Stimulated activated CD8-positive, alpha-beta memory T cell treated with anti-CD3 and anti-CD28 coated beads, Interleukin-2, amount 100 ng/mL, for 48 hours (primary cell): Measurements from ENCODE around the gene AKR1A1.
"Not testable (repeated sequence)": the region's sequence is repeated elsewhere in the genome, so short reads cannot be mapped to it uniquely, and the experiment has no call there.

Experiments used
- DNase-seq, 2 donors: peaks; one replicate each; pipeline ENCODE4 v3.0.0-alpha.2; 2020; ENCODE audit warnings: low read depth in 2 of 2

AKR1A1 gene

DNA sequence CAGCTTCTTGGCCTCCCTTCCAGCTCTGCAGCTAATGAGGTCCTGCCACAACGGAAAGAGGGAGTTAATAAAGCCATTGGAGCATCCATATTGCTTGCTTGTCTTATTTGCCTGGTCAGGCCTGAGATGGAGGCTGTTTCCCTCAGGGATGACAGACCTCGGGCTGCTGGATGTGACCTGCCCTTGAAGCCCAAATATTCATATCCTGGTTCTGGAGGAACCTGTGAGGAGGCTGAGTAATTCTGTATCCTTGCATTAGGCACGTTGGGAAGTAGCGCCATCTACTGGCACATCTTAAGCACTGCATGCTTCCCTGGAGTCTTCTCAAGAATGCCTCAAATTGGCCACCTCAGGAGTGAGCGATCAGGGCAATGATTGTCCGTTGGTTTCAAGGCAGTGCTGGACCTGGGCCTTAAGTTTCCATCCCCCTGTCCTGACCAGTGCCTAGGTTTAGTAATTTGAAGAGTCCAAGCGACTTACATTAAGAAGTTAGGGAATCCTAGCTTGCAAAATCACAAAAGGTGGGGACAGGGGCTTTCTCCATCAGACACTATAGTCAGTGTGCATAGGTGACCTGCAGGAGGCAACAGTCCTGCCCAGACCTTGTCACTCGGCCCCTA, 19.4 kb downstream of the AKR1A1 start:
- DNase-seq = peak; percentile 27 to 51

DNA sequence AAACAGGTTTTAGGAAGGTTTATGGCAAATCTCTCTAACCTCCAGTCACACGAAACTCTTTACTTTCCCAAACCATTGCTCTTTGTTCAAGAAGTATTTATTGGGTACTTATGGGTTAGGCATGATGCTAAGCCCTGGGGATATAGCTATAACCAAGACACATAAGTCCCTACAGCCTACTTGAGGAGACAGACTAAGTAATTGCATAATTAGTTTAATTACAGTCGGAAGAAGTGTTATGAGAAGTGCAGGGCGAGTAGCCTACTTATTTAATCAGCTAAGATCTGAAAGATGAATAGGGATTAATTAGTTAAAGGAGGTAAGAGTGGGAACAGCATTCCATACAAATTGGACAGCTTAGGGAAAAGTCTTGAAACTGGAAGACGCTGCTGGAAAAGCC, 20.0 kb downstream of the AKR1A1 start:
- no peak for DNase-seq

DNA sequence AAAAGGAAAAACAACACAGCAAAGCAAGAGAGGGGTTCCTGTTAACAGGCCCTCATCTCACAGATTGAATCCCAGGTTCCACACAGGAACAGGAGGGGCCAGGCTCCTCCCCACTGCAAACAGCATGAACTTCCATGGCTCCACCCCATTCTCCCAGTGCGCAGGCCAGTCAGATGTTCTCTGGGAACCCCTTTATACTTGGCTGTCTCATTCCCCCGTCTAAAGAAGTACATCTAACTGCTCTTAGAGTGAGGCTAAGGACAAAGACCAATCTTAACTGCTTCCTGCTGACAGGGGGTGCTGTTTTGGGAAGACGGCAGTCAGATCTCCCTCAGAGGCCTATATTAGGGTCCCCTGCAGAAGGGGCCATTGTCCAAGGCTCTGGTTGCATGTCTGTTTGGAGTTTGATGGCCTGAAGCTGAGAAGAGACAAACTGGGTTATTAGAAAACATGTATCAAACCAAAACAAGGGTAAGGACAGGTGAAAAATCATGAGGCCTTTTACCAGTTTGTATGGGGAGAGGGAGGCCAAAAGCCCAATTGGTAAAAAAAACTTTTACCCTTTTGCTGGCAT, 22.7 kb downstream of the AKR1A1 start:
- DNase-seq = no peak

DNA sequence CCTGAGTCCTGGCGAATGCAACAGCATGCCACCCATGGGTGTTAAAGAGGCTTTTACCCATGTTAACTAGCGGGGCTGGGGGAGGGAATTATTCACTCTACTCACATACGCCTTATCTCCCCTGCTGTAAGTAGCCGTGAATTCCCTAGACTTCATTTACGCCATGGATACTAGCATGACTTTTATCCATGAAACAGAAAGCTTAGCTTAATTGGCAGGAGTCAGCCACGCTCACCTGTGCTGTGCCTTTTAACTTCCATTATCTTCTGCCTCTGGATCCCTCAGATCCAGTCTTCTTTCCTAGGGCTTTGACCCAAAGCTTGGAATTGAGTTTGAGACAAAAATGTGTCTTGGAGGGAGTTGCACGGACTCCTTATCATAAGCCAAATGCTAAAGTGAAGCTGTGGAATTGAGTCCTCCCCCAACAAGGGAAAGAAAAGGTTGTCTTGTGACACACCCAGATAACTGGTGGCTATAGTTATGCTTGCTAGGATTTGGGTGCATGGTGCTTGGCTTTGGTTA, 23.5 kb downstream of the AKR1A1 start:
- DNase-seq = no peak

DNA sequence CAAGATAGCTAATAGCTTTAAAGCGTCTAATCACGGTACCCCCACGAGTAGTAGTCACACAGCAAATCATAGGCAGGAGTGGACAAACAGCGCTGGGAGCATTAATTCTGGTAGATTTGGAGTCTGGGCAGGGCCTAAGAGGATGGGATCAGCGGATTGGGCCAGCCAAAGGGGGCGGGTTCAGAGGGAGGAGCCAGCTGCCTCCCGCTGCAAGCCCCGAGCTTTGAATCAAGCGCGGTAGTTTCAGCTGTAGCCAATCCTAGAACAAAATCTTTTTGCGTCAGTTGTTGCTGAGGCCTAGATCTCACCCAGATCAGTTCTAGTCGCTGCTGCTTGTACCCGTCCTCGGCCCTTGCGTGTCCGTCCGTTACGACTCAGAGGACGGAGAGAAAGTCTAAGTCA, 32.6 kb downstream of the AKR1A1 start:
- peak; percentile 84 to 88 for DNase-seq

DNA sequence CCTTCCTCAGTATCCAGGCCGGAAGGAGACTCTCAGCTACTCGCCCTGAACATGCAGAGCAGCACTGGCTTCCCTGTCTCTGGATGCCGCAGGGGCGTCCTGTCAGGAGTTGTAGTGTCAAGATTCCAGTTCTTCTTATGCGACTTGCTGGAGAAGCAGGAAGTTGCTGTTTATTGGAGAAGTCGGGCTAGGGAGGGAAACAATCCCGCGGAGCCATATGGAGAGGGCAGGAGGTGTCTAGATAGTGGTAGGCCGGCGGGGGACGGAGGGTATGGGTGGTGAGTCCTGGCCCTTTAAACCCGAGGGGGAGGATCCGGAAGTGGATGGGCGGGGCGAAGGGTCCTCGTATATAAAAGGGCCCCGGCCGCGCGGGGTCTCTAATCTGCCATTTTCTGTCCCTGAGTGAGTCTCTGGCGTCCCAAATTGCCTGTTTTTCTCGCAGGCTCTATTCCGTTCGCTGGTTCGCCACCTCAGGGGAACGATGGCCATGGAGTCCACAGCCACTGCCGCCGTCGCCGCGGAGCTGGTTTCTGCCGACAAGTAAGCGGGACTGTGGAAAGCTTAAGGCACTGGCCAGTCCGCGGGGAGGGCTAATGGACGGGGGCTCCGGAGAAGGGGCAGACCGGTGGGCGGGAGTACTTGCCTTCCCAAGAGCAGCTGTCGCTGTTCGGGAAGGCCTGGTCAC, 33.2 kb downstream of the AKR1A1 start, which contains the start of gene NASP:
Gene NASP (plus strand): TSS at position 376 of the 685 bp plus-strand sequence. CDS start 106 bp downstream, at position 482.
- DNase-seq = peak; percentile 82 to 91

DNA sequence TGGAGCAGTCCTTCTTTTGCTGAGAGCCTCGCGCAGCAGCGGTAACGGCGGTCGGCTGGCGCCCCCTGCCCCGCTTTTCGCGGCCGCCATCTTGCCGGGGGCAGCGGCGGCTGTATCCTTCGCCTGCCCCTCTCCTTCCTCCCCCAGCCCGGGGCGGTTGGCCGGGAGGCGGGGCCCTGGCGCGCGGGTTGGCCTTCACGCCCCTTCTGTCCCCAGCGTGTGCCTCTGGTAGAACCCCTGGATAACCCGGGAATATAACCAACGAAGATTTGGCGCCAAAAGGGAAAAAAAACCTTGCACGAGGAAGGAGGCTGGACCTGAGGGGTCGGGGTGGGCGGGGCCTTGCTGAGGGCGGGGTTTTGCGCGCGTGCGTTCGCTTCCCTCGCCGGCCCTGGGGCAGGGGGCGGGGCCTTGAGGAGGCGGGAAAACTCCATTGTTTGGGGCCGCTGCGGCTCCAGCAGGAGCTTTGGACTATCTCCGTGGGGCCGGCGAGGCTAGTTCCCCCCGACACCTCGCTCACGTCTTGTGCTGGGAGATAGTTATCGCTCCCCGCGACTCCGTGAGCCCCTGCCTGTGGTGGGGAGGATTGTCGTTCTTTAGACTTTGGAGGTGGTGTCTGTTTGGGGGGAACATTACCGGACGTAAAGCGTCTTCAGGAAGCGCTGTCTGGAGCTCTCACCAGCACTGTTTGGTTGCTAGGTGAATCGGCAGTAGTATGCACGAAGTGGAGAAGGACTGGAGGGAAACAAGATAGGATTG, 33.9 kb downstream of the AKR1A1 start:
- DNase-seq = peak; percentile 83 to 85

DNA sequence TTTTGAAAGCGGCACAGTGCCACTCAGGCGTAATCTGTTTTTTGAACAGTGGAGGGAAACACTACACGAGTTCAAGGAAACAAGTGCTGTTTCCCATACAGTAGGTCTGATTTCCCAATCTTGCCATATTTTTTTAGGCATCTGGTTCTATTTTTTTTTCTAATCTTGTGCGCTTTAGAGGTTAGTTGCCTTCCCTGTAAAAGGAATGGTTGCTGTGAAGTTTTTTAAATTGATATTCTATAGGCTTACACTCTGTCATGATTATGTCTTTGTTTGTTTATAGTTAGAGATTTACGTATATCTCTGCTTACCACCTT, 34.4 kb downstream of the AKR1A1 start:
- DNase-seq = no peak

DNA sequence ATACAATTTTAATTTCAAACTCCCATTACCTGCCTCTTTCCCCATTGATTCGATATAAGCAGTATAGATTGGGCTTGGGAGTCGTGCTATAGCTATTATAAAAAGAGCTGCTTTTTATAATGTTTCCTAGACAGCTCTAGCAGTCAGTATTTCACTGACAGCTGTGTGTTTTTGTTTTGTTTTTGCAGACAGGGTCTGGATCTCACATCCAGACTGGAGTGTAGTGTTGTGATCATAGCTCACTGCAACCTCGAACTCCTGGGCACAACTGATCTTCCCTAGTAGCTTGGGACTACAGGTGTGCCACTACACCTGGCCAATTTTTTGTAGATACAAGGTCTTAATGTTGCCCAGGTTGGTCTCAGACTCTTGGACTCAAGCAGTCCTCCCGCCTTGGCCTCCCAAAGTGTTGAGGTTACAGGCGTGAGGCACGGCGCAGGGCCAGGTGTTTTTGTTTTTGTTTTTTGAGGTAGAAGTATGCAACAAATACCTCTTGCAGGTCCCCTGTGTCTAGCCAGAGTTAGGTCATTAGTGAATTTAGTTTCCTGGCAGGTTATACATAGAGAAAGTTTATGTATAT, 35.0 kb downstream of the AKR1A1 start:
- no peak for DNase-seq

DNA sequence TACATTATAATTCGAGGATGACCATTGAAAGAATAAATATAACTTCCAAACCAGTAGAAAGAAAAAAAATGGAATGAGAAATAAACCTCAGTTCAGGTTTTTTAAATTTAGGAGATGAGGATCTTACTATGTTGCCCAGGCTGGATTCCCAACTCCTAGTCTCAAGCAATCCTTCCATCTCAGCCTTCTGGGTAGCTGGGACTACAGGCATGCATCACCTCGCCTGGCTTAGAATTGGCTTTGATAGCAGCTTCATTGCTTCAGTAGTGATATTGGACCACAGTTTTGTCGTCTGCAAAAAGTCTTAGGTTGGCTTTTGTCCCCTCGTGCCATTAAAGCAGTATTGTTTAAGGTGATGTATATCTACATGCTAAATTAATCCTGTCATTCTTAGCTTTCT, 36.1 kb downstream of the AKR1A1 start:
- DNase-seq = no peak

DNA sequence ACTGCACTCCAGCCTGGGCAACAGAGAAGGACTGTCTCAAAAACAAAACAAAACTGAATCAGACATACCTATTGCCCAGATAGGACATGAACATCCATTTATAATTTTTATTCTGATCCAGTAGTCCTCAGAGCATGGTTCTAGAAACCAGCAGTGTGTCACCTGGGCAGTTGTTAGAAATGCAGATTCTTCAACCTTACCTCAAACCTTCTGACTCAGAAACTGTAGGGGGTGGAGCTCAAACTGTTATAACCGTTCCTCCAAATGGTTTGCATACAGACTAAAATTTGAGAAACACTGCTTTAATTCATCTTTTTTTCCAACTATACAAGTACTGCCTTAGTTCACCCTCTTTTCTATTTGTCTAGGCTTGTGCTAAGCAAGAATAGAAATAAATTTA, 39.2 kb downstream of the AKR1A1 start:
- no peak for DNase-seq

DNA sequence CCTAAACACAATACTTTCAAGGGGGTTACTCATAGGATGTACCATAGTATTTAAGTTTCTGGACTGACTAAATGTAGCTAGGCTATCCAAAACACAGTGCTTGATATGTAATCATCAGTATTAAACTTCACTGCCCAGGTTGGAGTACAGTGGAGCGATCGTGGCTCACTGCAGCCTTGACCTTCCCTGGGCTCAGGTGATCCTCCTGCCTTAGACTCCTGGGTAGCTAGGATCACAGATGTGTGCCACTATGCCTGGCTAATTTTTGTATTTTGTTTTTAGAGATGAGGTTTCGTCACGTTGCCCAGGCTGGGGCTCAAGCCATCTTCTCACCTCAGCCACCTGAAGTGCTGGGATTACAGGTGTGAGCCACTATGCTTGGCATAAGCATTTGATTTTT, 43.8 kb downstream of the AKR1A1 start:
- no peak for DNase-seq

DNA sequence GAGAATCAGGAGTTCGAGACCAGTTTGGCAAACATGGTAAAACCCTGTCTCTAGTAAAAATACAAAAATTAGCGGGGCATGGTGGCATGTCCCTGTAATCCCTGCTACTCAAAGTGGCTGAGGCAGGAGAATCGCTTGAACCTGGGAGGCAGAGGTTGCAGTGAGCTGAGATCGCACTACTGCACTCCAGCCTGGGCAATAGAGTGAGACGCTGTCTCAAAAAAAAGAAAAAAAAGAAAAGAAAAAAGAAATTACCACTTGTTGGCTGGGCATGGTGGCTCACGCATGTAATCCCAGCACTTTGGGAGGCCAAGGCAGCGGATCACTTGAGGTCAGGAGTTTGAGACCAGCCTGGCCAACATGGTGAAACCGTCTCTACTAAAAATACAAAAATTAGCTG, 46.1 kb downstream of the AKR1A1 start:
- DNase-seq = not testable (repeated sequence)

DNA sequence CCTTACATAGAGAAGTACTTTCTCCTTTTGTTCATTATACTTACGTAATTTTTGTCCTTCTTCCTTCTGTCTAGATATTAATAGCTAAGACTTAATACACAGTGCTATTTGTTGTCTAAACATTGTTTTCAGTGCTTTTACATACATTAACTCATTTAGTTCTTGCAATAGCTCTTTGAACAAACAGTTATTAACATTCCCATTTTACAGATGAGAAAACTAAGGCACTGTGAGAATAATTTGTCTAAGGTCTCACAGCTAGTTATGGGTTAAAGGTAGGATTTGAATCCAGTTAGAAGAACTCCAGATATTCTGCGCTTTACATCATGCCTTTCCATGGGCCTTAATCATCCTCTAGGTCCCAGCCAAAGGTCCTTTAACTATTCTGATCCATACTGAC, 53.6 kb downstream of the AKR1A1 start:
- DNase-seq = no peak

DNA sequence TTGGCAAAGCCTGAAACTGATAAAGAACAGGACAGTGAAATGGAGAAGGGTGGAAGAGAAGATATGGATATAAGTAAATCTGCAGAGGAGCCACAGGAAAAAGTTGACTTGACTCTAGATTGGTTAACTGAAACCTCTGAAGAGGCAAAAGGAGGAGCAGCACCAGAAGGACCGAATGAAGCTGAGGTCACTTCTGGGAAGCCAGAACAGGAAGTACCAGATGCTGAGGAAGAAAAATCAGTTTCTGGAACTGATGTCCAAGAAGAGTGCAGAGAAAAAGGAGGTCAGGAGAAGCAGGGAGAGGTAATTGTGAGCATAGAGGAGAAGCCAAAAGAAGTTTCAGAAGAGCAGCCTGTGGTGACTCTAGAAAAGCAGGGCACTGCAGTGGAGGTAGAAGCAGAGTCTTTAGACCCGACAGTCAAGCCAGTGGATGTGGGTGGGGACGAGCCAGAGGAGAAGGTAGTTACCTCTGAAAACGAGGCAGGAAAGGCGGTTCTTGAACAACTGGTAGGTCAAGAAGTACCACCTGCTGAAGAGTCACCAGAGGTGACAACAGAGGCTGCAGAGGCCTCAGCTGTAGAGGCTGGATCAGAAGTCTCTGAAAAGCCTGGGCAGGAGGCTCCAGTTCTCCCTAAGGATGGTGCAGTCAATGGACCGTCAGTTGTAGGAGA, 56.9 kb downstream of the AKR1A1 start:
- DNase-seq = no peak

DNA sequence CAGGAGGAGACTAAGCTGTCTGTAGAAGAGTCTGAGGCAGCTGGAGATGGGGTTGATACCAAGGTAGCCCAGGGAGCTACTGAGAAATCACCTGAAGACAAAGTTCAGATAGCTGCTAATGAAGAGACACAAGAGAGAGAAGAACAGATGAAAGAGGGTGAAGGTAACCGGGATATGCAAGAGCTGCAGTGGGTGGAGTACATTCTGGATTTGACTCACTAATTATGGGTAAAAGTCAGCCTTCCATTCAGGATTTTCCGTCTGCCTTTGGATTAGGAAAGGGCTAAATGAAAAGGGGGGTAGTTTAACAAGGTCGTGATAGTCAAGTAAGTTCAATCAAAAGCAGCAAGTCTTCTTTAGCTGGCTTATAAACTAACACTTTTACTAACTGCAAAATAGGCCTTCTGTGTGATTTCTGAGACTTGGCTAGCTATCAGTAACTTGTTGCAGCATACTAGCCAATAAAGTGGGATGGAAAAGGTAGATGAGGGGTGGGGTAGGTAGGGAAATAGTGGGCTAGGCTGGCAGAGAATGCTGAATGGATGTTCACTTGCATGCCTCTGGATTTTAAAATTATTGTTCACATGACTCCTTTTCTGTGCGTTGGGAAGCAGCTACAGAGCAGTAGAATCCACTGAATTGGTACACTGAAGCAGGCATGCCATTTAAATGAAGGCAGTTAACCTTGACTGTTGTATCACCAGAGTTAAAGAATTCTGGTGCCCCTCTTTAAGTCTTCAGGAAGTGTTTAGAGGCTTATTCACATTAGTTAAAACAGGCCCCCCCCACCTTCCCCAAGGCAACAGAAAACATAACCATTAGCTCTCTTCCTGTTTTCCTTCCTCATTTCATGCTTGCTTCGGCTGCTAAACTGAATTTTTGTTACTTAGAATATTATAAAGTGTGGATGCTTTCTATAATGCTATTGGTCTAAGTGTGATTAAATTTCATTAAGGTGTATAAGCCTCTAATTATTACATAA, 57.8 kb downstream of the AKR1A1 start:
- no peak for DNase-seq

DNA sequence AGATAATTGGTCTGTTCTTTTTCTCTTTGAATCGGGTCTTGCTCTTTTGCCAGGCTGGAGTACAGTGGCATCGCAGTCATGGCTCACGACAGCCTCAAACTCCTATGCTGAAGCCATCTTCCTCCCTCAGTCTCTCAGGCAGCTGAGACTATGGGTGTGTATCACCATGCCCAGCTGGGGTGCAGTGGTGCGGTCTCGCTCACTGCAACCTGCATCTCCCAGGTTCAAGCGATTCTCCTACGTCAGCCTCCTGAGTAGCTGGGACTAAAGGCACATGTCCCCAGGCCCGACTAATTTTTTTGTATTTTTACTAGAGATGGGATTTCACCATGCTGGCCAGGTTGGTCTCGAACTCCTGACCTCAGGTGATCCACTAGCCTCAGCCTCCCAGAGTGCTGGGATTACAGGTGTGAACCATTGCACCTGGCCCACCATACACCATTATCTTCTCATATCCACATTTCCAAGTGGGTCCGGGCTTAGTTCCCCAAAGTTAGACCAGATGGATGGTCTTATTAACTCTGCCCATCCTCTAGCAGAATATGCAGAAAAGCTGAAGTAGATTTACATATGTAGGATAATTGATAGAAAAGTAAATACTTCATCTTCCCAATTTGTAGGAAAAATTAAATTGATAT, 60.1 kb downstream of the AKR1A1 start:
- DNase-seq = no peak

DNA sequence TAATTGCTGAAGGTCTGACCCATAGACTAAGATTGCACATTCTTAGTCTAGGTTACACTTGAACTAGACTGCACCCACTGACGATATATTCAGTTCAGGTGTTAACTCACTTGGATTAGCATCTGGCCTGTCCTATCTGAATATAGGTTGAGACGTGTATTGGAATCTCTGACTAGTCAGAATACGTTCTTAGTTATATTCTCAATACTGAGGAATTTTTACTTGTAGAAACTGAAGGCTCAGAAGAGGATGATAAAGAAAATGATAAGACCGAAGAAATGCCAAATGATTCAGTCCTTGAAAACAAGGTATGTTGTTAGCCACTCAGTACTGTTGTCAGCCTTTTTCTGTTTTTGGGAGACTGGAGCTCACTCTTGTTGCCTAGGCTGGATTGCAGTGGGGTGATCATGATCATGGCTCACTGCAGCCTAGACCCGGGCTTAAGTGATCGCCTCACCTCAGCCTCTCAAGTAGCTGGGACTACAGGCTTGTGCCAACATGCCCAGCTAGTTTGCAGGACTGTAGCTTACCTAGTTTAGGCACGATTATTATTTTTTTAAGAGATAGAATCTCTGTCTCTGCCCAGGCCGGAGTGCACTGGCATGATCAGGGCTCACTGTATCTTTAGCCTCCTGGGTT, 62.4 kb downstream of the AKR1A1 start:
- DNase-seq = no peak

DNA sequence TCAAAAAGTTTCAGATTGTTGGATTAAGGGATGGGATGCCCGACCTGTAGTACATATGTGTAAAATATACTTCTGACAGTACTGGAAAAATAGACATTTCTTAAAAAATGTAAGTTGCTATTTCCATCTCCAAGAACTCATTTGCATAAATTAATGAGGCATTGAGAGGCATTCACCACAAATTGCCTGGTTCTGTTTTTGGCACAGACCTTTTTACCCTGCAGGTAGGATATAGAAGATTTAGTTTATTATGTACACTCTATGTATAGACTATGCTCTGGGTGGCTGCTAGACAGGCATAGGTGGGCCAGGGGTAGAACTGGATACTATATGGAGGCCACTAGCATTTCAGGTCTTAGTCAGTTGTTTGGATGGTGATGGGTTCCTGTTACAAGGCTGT, 65.3 kb downstream of the AKR1A1 start:
- DNase-seq = no peak
